Small intestine (tissue), 7 donors: ENCODE data around the gene CAPN3. TPM values are rescaled to one million over a fixed set of nuclear protein-coding genes. Genes with fewer than 3 reads are reported as not detected.
A peak's percentile ranks its signal among the peaks of the same experiment; 100 is the strongest.

Experiments
- DNase-seq, 2 donors: peaks; one replicate each; pipeline versions ENCODE4 v3.0.0 to v3.0.0-alpha.2; 2013
- FAIRE-seq: peaks from 2 replicates; lab custom pipeline; 2012; peaks lifted over from hg19 to GRCh38; lab: Jason Lieb, UNC
- H3K27ac ChIP-seq, 3 donors: one replicate each; pipeline ENCODE4 v1.5.1; 2013; ENCODE audit warnings: low read length in 2 of 3, mild to moderate bottlenecking in 2 of 3, control low read depth in 1 of 3, inconsistent platforms in 1 of 3, low read depth in 1 of 3, moderate library complexity in 1 of 3
- H3K27me3 ChIP-seq, 3 donors: one replicate each; pipeline ENCODE4 v1.6.1; 2013; ENCODE audit warnings: low read length in 3 of 3, inconsistent platforms in 1 of 3; ENCODE audit not compliant: control insufficient read depth in 3 of 3, insufficient read depth in 3 of 3
- H3K36me3 ChIP-seq, 3 donors: one replicate each; pipeline ENCODE4 v1.6.1; 2013; ENCODE audit warnings: low read length in 3 of 3, inconsistent platforms in 1 of 3, low read depth in 1 of 3, mild to moderate bottlenecking in 1 of 3, moderate library complexity in 1 of 3; ENCODE audit not compliant: control insufficient read depth in 3 of 3, insufficient read depth in 2 of 3
- H3K4me1 ChIP-seq, 3 donors: one replicate each; pipeline ENCODE4 v1.6.1; 2013; ENCODE audit warnings: low read length in 2 of 3, inconsistent platforms in 1 of 3, low read depth in 1 of 3, mild to moderate bottlenecking in 1 of 3, moderate library complexity in 1 of 3; ENCODE audit not compliant: control insufficient read depth in 3 of 3, insufficient read depth in 2 of 3
- H3K4me3 ChIP-seq, 3 donors: one replicate each; pipeline ENCODE4 v1.5.1; 2013; ENCODE audit warnings: low read length in 3 of 3, control low read depth in 1 of 3, inconsistent platforms in 1 of 3, low read depth in 1 of 3, mild to moderate bottlenecking in 1 of 3, moderate library complexity in 1 of 3
- H3K9me3 ChIP-seq, 2 donors: one replicate each; pipeline ENCODE4 v1.6.1; 2013; ENCODE audit warnings: low read depth in 1 of 2, low read length in 1 of 2; ENCODE audit not compliant: control insufficient read depth in 2 of 2, insufficient read depth in 1 of 2
- WGBS, 3 donors: extraction: QIAGEN DNeasy Blood & Tissue Kit; methylation state at CpG; one replicate each; pipeline ENCODE4 v1.1.7; 2013; 5-methylcytosine and 5-hydroxymethylcytosine counted together
- polyA plus RNA-seq, 4 donors: library from polyadenylated mRNA; stranded (reverse) in 3 of 4; unstranded in 1 of 4; fragments of 200-250 nt in 3 of 4; fragments of 120-200 nt in 1 of 4; gene quantifications; one replicate each; pipeline versions ENCODE4 v1.2.1 to v1.2.3, GENCODE V29; 2013
- donor health status: healthy with polysubstance abuse.
- donor health status: control.
- donor health status: control.
- donor health status: Bipolar disorder and iron deficiency.
- donor health status: healthy.

The CAPN3 gene
- polyA plus RNA-seq, 4 donors = 5.2 to 248 (median 18.6) TPM

- no peak overlapping the region for H3K27ac ChIP-seq
- H3K9me3 ChIP-seq = no peaks in the 10 kb centered on the region
- H3K4me1 ChIP-seq = no peaks in the 10 kb centered on the region
- H3K36me3 ChIP-seq = peaks cover 17 to 37% (median 22%) of the 10 kb centered on the region in 3 donors
- no peaks in the 10 kb centered on the region for H3K27me3 ChIP-seq
- 93 to 97% (median 97%) methylated on average over 4 of the region's 4 CpGs for WGBS, 3 donors
- no peak overlapping the region for H3K4me3 ChIP-seq
- no peak for FAIRE-seq
- no peak for DNase-seq
Observed at GRCh38 chr15:42450425-42450790, 91.1 kb downstream of the CAPN3 start.

GRCh38 chr15:42453826-42454225 is 94.5 kb downstream of the CAPN3 start:
- H3K9me3 ChIP-seq = no peaks in the 10 kb centered on the region
- FAIRE-seq (no peak), DNase-seq (no peak)
- H3K27me3 ChIP-seq = no peaks in the 10 kb centered on the region
- H3K36me3 ChIP-seq = peaks cover 10 to 21% (median 12%) of the 10 kb centered on the region in 3 donors
- H3K4me3 ChIP-seq = no peak overlapping the region
- 90 to 97% (median 96%) methylated on average over 3 of the region's 3 CpGs for WGBS, 3 donors
- peaks cover 0 to 3% (median 0%) of the 10 kb centered on the region in 3 donors for H3K4me1 ChIP-seq
- H3K27ac ChIP-seq = no peak overlapping the region

GRCh38 chr15:42456531-42456930 is 97.2 kb downstream of the CAPN3 start:
- FAIRE-seq (no peak), DNase-seq (no peak)
- H3K36me3 ChIP-seq = peaks cover 2 to 12% (median 4%) of the 10 kb centered on the region in 3 donors
- H3K27me3 ChIP-seq = no peaks in the 10 kb centered on the region
- no peaks in the 10 kb centered on the region for H3K9me3 ChIP-seq
- peak overlapping the region in 1 of 3 donors; percentile 24 for H3K27ac ChIP-seq
- H3K4me3 ChIP-seq = no peak overlapping the region
- H3K4me1 ChIP-seq = peaks cover 0 to 3% (median 0%) of the 10 kb centered on the region in 3 donors

- no peak for FAIRE-seq
- Histone ChIP-seq H3K4me3 (no peak overlapping the region), H3K27me3 (no peaks in the 10 kb centered on the region), H3K36me3 (peaks cover 0 to 9% (median 4%) of the 10 kb centered on the region in 3 donors), H3K9me3 (no peaks in the 10 kb centered on the region), H3K27ac (peak overlapping the region in 2 of 3 donors; percentile 50 to 90), H3K4me1 (peaks cover 0 to 3% (median 0%) of the 10 kb centered on the region in 3 donors)
- WGBS, 3 donors = 50 to 76% (median 75%) methylated on average over 3 of the region's 3 CpGs
- no peak for DNase-seq
Observed at GRCh38 chr15:42456971-42457370, 97.7 kb downstream of the CAPN3 start.

GRCh38 chr15:42457445-42458442 is 98.4 kb downstream of the CAPN3 start:
- Histone ChIP-seq H3K27me3 (no peaks in the 10 kb centered on the region), H3K4me3 (no peak overlapping the region), H3K9me3 (no peaks in the 10 kb centered on the region), H3K27ac (peak overlapping the region in 2 of 3 donors; percentile 50 to 90), H3K36me3 (peaks cover 0 to 6% (median 4%) of the 10 kb centered on the region in 3 donors), H3K4me1 (peaks cover 0 to 3% (median 0%) of the 10 kb centered on the region in 3 donors)
- 51 to 89% (median 86%) methylated on average over 7 to 8 of the region's 8 CpGs for whole genome bisulfite sequencing, 3 donors
- DNase-seq = peak in 1 of 2 donors; percentile 48
- FAIRE-seq = no peak

- DNase-seq (no peak), FAIRE-seq (no peak)
- H3K27me3 ChIP-seq = no peaks in the 10 kb centered on the region
- H3K27ac ChIP-seq = no peak overlapping the region
- whole genome bisulfite sequencing, 3 donors = 62 to 78% (median 75%) methylated on average over 3 of the region's 3 CpGs
- peaks cover 0 to 3% (median 0%) of the 10 kb centered on the region in 3 donors for H3K4me1 ChIP-seq
- no peaks in the 10 kb centered on the region for H3K9me3 ChIP-seq
- H3K4me3 ChIP-seq = no peak overlapping the region
- H3K36me3 ChIP-seq = peaks cover 0 to 13% (median 11%) of the 10 kb centered on the region in 3 donors
Observed at GRCh38 chr15:42461261-42461660, 102.0 kb downstream of the CAPN3 start.

Other genes with a start within 250 kb of the CAPN3 start
- gene PLA2G4F, start 202.9 kb upstream of the CAPN3 start, polyA plus RNA-seq = 10 to 100 TPM in 2 of 4 donors, 1 to 10 TPM in 2; 3.2 to 27.5 (median 11.0) TPM
- 10 to 100 TPM; 28.2 to 58.3 (median 41.4) TPM for gene VPS39, start 151.2 kb upstream of the CAPN3 start, polyA plus RNA-seq
- gene GANC, start 86.3 kb upstream of the CAPN3 start, polyA plus RNA-seq = 10 to 100 TPM in 3 of 4 donors, 1 to 10 TPM in 1; 5.1 to 25.8 (median 11.1) TPM
- 10 to 100 TPM; 10.5 to 68.6 (median 24.3) TPM for gene TMEM87A, start 86.1 kb upstream of the CAPN3 start, polyA plus RNA-seq
- 10 to 100 TPM in 3 of 4 donors, 1 to 10 TPM in 1; 8.3 to 29.4 (median 13.5) TPM for gene ZNF106, start 131.6 kb downstream of the CAPN3 start, polyA plus RNA-seq
- 100 to 1,000 TPM in 2 of 4 donors, 10 to 100 TPM in 2; 39.6 to 163 (median 113) TPM for gene SNAP23, start 136.1 kb downstream of the CAPN3 start, polyA plus RNA-seq
- gene LRRC57, start 189.3 kb downstream of the CAPN3 start, polyA plus RNA-seq = 10 to 100 TPM in 2 of 4 donors, 1 to 10 TPM in 2; 7.6 to 22.6 (median 13.3) TPM
- gene HAUS2, start 189.3 kb downstream of the CAPN3 start, polyA plus RNA-seq = 10 to 100 TPM in 2 of 4 donors, 1 to 10 TPM in 2; 5.4 to 16.1 (median 12.7) TPM
- 1 to 10 TPM in 2 of 4 donors, under 1 TPM in 2; under 0.01 to 5.0 (median 1.9) TPM for gene STARD9, start 216.1 kb downstream of the CAPN3 start, polyA plus RNA-seq